Measurements from ENCODE around the gene IFNAR1.

GRCh38 chr21:33305938-33306337, 18.8 kb upstream of the IFNAR1 start:
- TF ChIP-seq POLR2AphosphoS5 (IDR thresholded peaks at IDR 0.05): no peak
- TF ChIP-seq CTCF (IDR thresholded peaks at IDR 0.05): no peak

Measured in breast epithelium (tissue), 3 donors.